Measurements from ENCODE around the gene CENPN. TPM values are rescaled to one million over a fixed set of nuclear protein-coding genes. Genes with fewer than 3 reads are reported as not detected.

The CENPN gene
- total RNA-seq, result 10.0 TPM
- long read RNA-seq, transcript CENPN-202 (11 exons, 2,481 nt), result major isoform, 5 of 11 reads
- long read RNA-seq, partial matches to known transcripts, result 0 of 11 reads
- long read RNA-seq, other reads (novel, unspliced or antisense), result 0 of 11 reads

GRCh38 chr16:81006813-81007695, at the start of gene CENPN, which contains the start of gene CMC2:
Gene CENPN (plus strand): TSS chr16:81007214. CDS start chr16:81011940, 4,726 bp downstream.
Gene CMC2 (minus strand): TSS chr16:81006885. CDS start chr16:80997394, 9,491 bp downstream.
- peak; percentile 99 for DNase-seq (ENCODE audit: low spot score)
- intact Hi-C loops (cut with DNase I), result loop anchor here (10.0 kb wide), 1 partner anchor 1158 kb away; no protein-coding TSS in a partner anchor

- DNase-seq (ENCODE audit: low spot score), result no peak
- intact Hi-C loops (cut with DNase I), result no loop called here
Measured at GRCh38 chr16:80958284-80958683, 48.7 kb upstream of the CENPN start.

- intact Hi-C loops (cut with DNase I), result no loop called here
- no peak for DNase-seq (ENCODE audit: low spot score)
Measured at GRCh38 chr16:80962879-80963278, 44.1 kb upstream of the CENPN start.

- intact Hi-C loops (cut with DNase I), result no loop called here
- DNase-seq (ENCODE audit: low spot score), result no peak
Measured at GRCh38 chr16:80964351-80964750, 42.7 kb upstream of the CENPN start.

GRCh38 chr16:80966617-80967016, 40.4 kb upstream of the CENPN start:
- no peak for DNase-seq (ENCODE audit: low spot score)
- intact Hi-C loops (cut with DNase I), result no loop called here

- no peak for DNase-seq (ENCODE audit: low spot score)
- intact Hi-C loops (cut with DNase I), result no loop called here
Measured at GRCh38 chr16:80968386-80969113, 38.5 kb upstream of the CENPN start.

- intact Hi-C loops (cut with DNase I), result no loop called here
Measured at GRCh38 chr16:80969114-80969484, 37.9 kb upstream of the CENPN start.

GRCh38 chr16:80971819-80972218, 35.2 kb upstream of the CENPN start:
- intact Hi-C loops (cut with DNase I), result no loop called here
- DNase-seq (ENCODE audit: low spot score), result no peak

More at GRCh38 chr16:80969114-80969484, 37.9 kb upstream of the CENPN start:
- DNase-seq (ENCODE audit: low spot score), result no peak

GRCh38 chr16:80972611-80973010, 34.4 kb upstream of the CENPN start:
- intact Hi-C loops (cut with DNase I), result no loop called here
- DNase-seq (ENCODE audit: low spot score), result no peak

- intact Hi-C loops (cut with DNase I), result no loop called here
- DNase-seq (ENCODE audit: low spot score), result no peak
Measured at GRCh38 chr16:80973991-80974390, 33.0 kb upstream of the CENPN start.

GRCh38 chr16:80974649-80975376, 32.2 kb upstream of the CENPN start:
- intact Hi-C loops (cut with DNase I), result no loop called here
- DNase-seq (ENCODE audit: low spot score), result no peak

GRCh38 chr16:80976946-80977345, 30.1 kb upstream of the CENPN start:
- intact Hi-C loops (cut with DNase I), result no loop called here

GRCh38 chr16:80981103-80981502, 25.9 kb upstream of the CENPN start:
- intact Hi-C loops (cut with DNase I), result no loop called here

More at GRCh38 chr16:80976946-80977345, 30.1 kb upstream of the CENPN start:
- DNase-seq (ENCODE audit: low spot score), result no peak

GRCh38 chr16:80982646-80983045, 24.4 kb upstream of the CENPN start:
- no peak for DNase-seq (ENCODE audit: low spot score)
- intact Hi-C loops (cut with DNase I), result no loop called here

More at GRCh38 chr16:80981103-80981502, 25.9 kb upstream of the CENPN start:
- no peak for DNase-seq (ENCODE audit: low spot score)

GRCh38 chr16:80984124-80984892, 22.7 kb upstream of the CENPN start:
- no peak for DNase-seq (ENCODE audit: low spot score)
- intact Hi-C loops (cut with DNase I), result no loop called here

- DNase-seq (ENCODE audit: low spot score), result no peak
- intact Hi-C loops (cut with DNase I), result no loop called here
Measured at GRCh38 chr16:80985611-80986010, 21.4 kb upstream of the CENPN start.

- intact Hi-C loops (cut with DNase I), result no loop called here
Measured at GRCh38 chr16:80986557-80986956, 20.5 kb upstream of the CENPN start.

GRCh38 chr16:80988756-80989155, 18.3 kb upstream of the CENPN start:
- intact Hi-C loops (cut with DNase I), result no loop called here
- DNase-seq (ENCODE audit: low spot score), result no peak

More at GRCh38 chr16:80986557-80986956, 20.5 kb upstream of the CENPN start:
- no peak for DNase-seq (ENCODE audit: low spot score)

- DNase-seq (ENCODE audit: low spot score), result no peak
- intact Hi-C loops (cut with DNase I), result no loop called here
Measured at GRCh38 chr16:80989801-80990200, 17.2 kb upstream of the CENPN start.
